GM18951 (cell line): ENCODE measurements around the gene KRTAP5-11.

Experiments
- POLR2A ChIP-seq: IDR thresholded peaks from 4 replicates; pipeline ENCODE4 v1.6.1; 2011; ENCODE audit warnings: mild to moderate bottlenecking; ENCODE audit not compliant: insufficient read length, insufficient read depth; ENCODE audit errors: extremely low read depth
- in situ Hi-C: fragments of 300-500 bp; cut with MboI; formaldehyde crosslinking; loops from one replicate; pipeline ENCODE4 v1.12.0; 2022; ENCODE audit warnings: low sequenced_read_pairs, mixed read lengths, inconsistent platforms; ENCODE audit not compliant: unreplicated experiment

The KRTAP5-11 gene

GRCh38 chr11:71566081-71566620 lies 16.5 kb downstream of the KRTAP5-11 start:
- in situ Hi-C loops = no loop called here
- TF ChIP-seq POLR2A = no peak

DNA sequence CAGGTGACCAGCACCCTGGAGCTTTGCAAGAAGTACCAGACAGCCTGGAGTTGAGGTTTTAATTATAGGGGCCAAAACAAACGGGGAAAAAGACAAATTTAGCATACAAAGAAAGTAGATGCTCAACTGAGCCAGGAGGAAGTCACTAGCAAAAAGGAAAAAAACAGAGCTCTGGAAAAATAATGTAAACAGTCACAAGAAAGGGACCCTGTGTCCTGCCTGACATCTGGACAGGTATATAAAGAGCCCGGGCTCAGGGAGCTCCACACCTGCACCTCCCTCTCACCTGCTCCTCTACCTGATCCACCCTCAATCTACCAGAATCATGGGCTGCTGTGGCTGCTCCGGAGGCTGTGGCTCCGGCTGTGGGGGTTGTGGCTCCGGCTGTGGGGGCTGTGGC lies 17.4 kb downstream of the KRTAP5-11 start, which contains the start of gene KRTAP5-10:
Gene KRTAP5-10 (plus strand): TSS at position 301 of the 400 bp plus-strand sequence. CDS start 25 bp downstream, at position 326.
- TF ChIP-seq POLR2A = no peak
- in situ Hi-C loops = no loop called here

DNA sequence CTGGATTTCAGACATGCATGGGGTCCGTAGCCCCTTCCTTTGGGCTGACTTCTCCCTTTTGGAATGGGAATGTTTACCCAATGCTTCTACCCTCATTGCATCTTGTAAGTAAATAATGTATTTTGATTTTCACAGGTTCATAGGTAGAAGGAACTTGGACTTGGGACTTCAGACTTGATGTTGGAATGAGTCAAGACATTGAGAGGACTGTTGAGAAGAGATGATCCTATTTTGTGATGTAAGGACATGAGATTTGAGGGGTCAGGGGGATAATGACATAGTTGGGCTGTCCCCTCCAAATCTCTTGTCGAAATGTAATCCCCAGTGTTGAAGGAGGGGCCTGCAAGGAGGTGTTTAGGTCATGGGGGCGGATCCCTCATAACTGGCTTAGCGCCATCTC lies 18.2 kb downstream of the KRTAP5-11 start:
- in situ Hi-C loops = no loop called here
- TF ChIP-seq POLR2A = no peak

- in situ Hi-C loops = no loop called here
- TF ChIP-seq POLR2A = no peak
Observed at GRCh38 chr11:71563406-71563805, 19.3 kb downstream of the KRTAP5-11 start.

DNA sequence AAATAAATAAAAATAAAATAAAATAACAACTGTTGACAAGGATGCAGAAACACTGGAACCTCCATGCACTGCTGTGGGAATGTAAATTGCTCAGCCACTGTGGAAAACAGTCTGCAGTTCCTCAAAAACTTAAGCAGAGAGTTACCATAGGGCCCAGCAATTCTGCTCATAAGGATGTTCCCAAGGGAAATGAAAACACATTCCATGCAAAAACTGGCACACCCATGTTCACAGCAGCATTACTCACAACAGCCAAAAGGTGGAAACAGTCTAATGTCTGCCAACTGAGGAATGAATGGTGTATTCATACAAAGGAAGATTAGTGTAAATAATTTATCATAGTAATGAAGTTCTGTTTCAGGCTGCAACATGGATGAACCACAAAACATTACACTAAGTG lies 20.6 kb downstream of the KRTAP5-11 start:
- in situ Hi-C loops = no loop called here
- no peak for TF ChIP-seq POLR2A

DNA sequence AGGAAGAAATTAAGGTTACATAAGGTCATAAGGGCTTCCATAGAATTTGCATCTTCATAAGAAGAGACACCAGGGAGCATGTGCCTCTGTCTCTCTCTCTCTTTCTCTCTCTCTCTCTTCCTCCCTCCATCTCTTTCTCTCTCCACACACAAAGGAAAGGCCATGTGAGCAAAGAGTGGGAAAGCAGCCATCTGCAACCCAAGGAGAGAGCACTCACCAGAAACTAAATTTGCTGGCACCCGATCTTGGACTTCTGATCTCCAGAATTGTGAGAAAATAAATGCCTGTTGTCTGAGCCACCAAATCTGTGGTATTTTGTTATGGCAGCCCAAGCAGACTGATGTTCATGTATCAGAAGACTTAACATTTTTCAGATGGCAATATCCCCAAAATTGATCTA lies 23.7 kb downstream of the KRTAP5-11 start:
- in situ Hi-C loops = no loop called here

GRCh38 chr11:71557257-71557656 lies 25.4 kb downstream of the KRTAP5-11 start:
- no peak for TF ChIP-seq POLR2A
- in situ Hi-C loops = no loop called here

More for the DNA sequence above, 23.7 kb downstream of the KRTAP5-11 start:
- no peak for TF ChIP-seq POLR2A

DNA sequence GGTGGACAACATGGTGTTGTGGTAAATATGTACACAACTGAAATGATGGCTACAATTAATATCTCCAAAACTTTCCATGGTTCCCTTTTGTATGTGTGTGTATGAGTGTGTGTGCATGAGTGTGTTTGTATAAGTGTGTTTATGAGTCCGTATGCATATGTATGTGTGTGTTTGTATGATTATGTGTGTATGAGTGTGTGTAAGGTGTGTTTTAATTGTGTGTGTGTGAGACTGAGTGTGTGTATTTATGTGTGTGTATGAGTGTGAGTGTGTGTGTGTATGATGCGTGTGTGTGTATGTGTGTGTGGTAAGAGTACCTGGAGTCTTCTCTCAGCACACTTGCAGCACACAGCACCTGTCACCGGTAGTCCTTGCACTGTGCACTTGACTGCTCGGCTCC lies 26.7 kb downstream of the KRTAP5-11 start:
- in situ Hi-C loops = no loop called here

GRCh38 chr11:71555508-71555907 lies 27.2 kb downstream of the KRTAP5-11 start:
- TF ChIP-seq POLR2A = no peak
- in situ Hi-C loops = no loop called here

More for the DNA sequence above, 26.7 kb downstream of the KRTAP5-11 start:
- TF ChIP-seq POLR2A = no peak

DNA sequence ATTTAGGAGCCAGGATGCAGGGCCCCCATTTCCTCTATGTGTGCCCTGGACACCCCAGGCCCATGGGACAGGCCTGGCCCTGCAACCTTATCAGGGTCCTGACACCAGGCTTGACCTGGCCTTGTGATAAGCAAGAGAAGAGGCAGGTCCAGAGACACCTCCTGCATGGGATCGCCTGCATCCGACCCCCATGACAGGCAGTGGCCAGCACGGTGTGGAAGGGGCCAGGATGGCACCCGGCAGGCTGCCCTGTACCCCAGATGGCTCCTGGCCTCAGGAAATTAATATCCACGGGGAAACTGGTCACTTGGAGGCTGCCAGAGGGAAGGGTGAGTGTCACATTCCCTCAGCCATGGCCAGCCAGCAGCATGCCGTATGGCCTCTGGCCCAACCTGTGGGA lies 27.7 kb downstream of the KRTAP5-11 start:
- in situ Hi-C loops = no loop called here
- no peak for TF ChIP-seq POLR2A

- in situ Hi-C loops = no loop called here
- TF ChIP-seq POLR2A = no peak
Observed at GRCh38 chr11:71551711-71552110, 31.0 kb downstream of the KRTAP5-11 start.

DNA sequence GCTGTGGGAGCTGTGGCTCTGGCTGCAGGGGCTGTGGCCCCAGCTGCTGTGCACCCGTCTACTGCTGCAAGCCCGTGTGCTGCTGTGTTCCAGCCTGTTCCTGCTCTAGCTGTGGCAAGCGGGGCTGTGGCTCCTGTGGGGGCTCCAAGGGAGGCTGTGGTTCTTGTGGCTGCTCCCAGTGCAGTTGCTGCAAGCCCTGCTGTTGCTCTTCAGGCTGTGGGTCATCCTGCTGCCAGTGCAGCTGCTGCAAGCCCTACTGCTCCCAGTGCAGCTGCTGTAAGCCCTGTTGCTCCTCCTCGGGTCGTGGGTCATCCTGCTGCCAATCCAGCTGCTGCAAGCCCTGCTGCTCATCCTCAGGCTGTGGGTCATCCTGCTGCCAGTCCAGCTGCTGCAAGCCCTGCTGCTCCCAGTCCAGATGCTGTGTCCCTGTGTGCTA lies 33.9 kb downstream of the KRTAP5-11 start:
- in situ Hi-C loops = no loop called here
- no peak for TF ChIP-seq POLR2A

DNA sequence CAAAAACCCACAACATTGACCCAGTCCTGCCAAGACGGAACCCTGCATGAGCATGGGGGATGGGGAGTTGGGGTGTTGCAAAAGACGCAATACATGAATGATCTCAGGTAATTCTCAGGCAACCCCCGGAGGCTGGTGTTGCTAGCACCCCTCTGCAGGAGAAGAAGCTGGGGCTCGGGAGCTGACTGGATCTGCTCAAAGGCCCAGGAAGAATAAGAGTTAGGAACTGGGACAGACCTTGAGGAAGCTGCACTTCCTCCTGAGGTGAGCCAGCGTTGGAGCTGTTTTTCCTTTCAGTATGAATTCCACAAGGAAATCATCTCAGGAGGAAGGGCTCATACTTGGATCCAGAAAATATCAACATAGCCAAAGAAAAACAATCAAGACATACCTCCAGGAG lies 34.6 kb downstream of the KRTAP5-11 start, which contains the start of gene KRTAP5-9:
Gene KRTAP5-9 (plus strand): TSS at position 301 of the 400 bp plus-strand sequence. CDS start 238 bp downstream, outside the sequence.
- in situ Hi-C loops = no loop called here
- no peak for TF ChIP-seq POLR2A

GRCh38 chr11:71545405-71545966 lies 37.2 kb downstream of the KRTAP5-11 start:
- TF ChIP-seq POLR2A = no peak
- in situ Hi-C loops = no loop called here

DNA sequence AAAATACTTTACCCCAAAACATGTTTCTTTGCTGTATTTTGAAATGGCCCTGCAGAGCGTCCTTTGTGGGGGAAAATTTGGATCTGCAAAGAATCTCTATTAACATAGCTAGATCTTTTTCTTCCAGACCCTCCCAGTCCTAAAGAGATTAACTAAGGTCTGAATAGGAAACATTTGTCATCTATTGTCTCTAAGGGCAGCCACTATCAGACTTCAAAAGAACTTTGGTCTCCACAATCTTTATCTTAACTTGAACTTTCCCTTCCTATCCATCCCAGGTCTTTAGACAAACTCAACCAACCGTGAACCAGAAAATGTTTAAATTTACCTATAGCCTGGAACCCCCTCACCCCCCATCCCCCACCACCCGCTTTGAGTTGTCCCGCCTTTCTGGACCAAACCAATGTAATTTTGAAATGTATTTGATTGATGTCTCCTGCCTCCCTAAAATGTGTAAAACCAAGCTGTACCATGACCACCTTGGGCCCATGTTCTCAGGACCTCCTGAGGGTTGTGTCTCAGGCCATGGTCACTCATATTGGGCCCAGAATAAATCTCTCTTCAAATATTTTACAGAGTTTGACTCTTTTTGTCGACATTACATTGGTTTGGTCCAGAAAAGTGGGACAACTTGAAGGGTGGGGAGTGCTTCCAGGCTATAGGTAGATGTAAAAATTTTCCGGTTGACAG lies 38.0 kb downstream of the KRTAP5-11 start:
- no peak for TF ChIP-seq POLR2A
- in situ Hi-C loops = no loop called here
